ENCODE results near the gene SH3GLB2.

The SH3GLB2 gene

GRCh38 chr9:129033216-129033615 is 5.1 kb upstream of the SH3GLB2 start:
- Histone ChIP-seq H2AFZ (ENCODE audit: low read length) (no peak overlapping the region), H3K36me3 (ENCODE audit: insufficient read depth, low read length) (no peaks in the 10 kb centered on the region), H3K9me3 (ENCODE audit: insufficient read depth, low read depth, low read length) (no peaks in the 10 kb centered on the region), H3K79me2 (ENCODE audit: insufficient read depth, low read length) (peaks cover 15% of the 10 kb centered on the region), H3F3A (ENCODE audit: low read depth) (no peaks in the 10 kb centered on the region), H3K4me3 (ENCODE audit: low read length, poor library complexity, severe bottlenecking) (no peak overlapping the region), H3K9ac (ENCODE audit: low read depth, low read length, poor library complexity, severe bottlenecking) (no peak overlapping the region), H3K9me2 (replicated peaks; ENCODE audit: low read depth, low read length) (no peaks in the 10 kb centered on the region), H4K20me1 (ENCODE audit: insufficient read depth, low read length, poor library complexity, severe bottlenecking) (no peaks in the 10 kb centered on the region), H3K27me3 (ENCODE audit: insufficient read depth, low read length, poor library complexity, severe bottlenecking) (no peaks in the 10 kb centered on the region), H3K4me2 (ENCODE audit: low read depth, low read length, poor library complexity, severe bottlenecking) (no peak overlapping the region), H3K4me1 (ENCODE audit: insufficient read depth, low read length, poor library complexity, severe bottlenecking) (peaks cover 2% of the 10 kb centered on the region)
- TF ChIP-seq EZH2phosphoT487 (IDR thresholded peaks at IDR 0.05; ENCODE audit: borderline replicate concordance) (no peak), CTCF (conservative IDR thresholded peaks at IDR 0.05; ENCODE audit: low read length) (no peak)

GRCh38 chr9:129032541-129033159 is 4.5 kb upstream of the SH3GLB2 start:
- H3K9ac ChIP-seq (ENCODE audit: low read depth, low read length, poor library complexity, severe bottlenecking), result no peak overlapping the region
- no peaks in the 10 kb centered on the region for H3K9me2 ChIP-seq (replicated peaks; ENCODE audit: low read depth, low read length)
- H3K36me3 ChIP-seq (ENCODE audit: insufficient read depth, low read length), result no peaks in the 10 kb centered on the region
- H3K27me3 ChIP-seq (ENCODE audit: insufficient read depth, low read length, poor library complexity, severe bottlenecking), result no peaks in the 10 kb centered on the region
- no peaks in the 10 kb centered on the region for H3K9me3 ChIP-seq (ENCODE audit: insufficient read depth, low read depth, low read length)
- H3K4me2 ChIP-seq (ENCODE audit: low read depth, low read length, poor library complexity, severe bottlenecking), result no peak overlapping the region
- no peaks in the 10 kb centered on the region for H3F3A ChIP-seq (ENCODE audit: low read depth)
- TF ChIP-seq EZH2phosphoT487 (IDR thresholded peaks at IDR 0.05; ENCODE audit: borderline replicate concordance) (no peak), CTCF (conservative IDR thresholded peaks at IDR 0.05; ENCODE audit: low read length) (no peak)
- peaks cover 11% of the 10 kb centered on the region for H3K79me2 ChIP-seq (ENCODE audit: insufficient read depth, low read length)
- H2AFZ ChIP-seq (ENCODE audit: low read length), result no peak overlapping the region
- H3K4me3 ChIP-seq (ENCODE audit: low read length, poor library complexity, severe bottlenecking), result no peak overlapping the region
- no peaks in the 10 kb centered on the region for H3K4me1 ChIP-seq (ENCODE audit: insufficient read depth, low read length, poor library complexity, severe bottlenecking)
- no peaks in the 10 kb centered on the region for H4K20me1 ChIP-seq (ENCODE audit: insufficient read depth, low read length, poor library complexity, severe bottlenecking)

- Histone ChIP-seq H3K4me3 (ENCODE audit: low read length, poor library complexity, severe bottlenecking) (no peak overlapping the region), H3K36me3 (ENCODE audit: insufficient read depth, low read length) (no peaks in the 10 kb centered on the region), H3K79me2 (ENCODE audit: insufficient read depth, low read length) (peaks cover 12% of the 10 kb centered on the region), H3K9me3 (ENCODE audit: insufficient read depth, low read depth, low read length) (no peaks in the 10 kb centered on the region), H3K4me2 (ENCODE audit: low read depth, low read length, poor library complexity, severe bottlenecking) (no peak overlapping the region), H3K27me3 (ENCODE audit: insufficient read depth, low read length, poor library complexity, severe bottlenecking) (no peaks in the 10 kb centered on the region), H2AFZ (ENCODE audit: low read length) (no peak overlapping the region), H3K9ac (ENCODE audit: low read depth, low read length, poor library complexity, severe bottlenecking) (no peak overlapping the region), H3K4me1 (ENCODE audit: insufficient read depth, low read length, poor library complexity, severe bottlenecking) (peaks cover 6% of the 10 kb centered on the region), H3K9me2 (replicated peaks; ENCODE audit: low read depth, low read length) (no peaks in the 10 kb centered on the region), H3F3A (ENCODE audit: low read depth) (no peaks in the 10 kb centered on the region), H4K20me1 (ENCODE audit: insufficient read depth, low read length, poor library complexity, severe bottlenecking) (peaks cover 6% of the 10 kb centered on the region)
- TF ChIP-seq CTCF (conservative IDR thresholded peaks at IDR 0.05; ENCODE audit: low read length), result no peak
These were observed 3.4 kb upstream of the SH3GLB2 start for GRCh38 chr9:129031514-129031913.
